Sigmoid colon (tissue), 7 donors: ENCODE data around the gene COL4A2. TPM values are rescaled to one million over a fixed set of nuclear protein-coding genes. Genes with fewer than 3 reads are reported as not detected.

Experiments used
- DNase-seq: peaks from one replicate; pipeline ENCODE4 v3.0.0-alpha.2; 2019
- H3K27ac ChIP-seq, 4 donors: fragments of 200-600 bp; sonication (generic); one replicate each; pipeline ENCODE4 v1.5.1; 2016 to 2019; ENCODE audit warnings: mild to moderate bottlenecking in 1 of 4
- H3K27me3 ChIP-seq, 3 donors: fragments of 200-600 bp; sonication (generic); one replicate each; pipeline ENCODE4 v1.5.1; 2019; ENCODE audit warnings: mild to moderate bottlenecking in 1 of 3
- H3K36me3 ChIP-seq, 4 donors: fragments of 200-600 bp; sonication (generic); one replicate each; pipeline ENCODE4 v1.5.1; 2016 to 2019
- H3K4me1 ChIP-seq, 4 donors: fragments of 200-600 bp; sonication (generic); one replicate each; pipeline ENCODE4 v1.5.1; 2017 to 2019
- H3K4me3 ChIP-seq, 4 donors: fragments of 200-600 bp; sonication (generic); one replicate each; pipeline ENCODE4 v1.5.1; 2017 to 2019; ENCODE audit warnings: mild to moderate bottlenecking in 2 of 4, moderate library complexity in 1 of 4
- H3K9me3 ChIP-seq, 4 donors: fragments of 200-600 bp in 3 of 4; sonication (generic) in 3 of 4; one replicate each; pipeline versions ENCODE4 v1.5.1 to v1.6.1; 2013 to 2019
- EP300 ChIP-seq, 4 donors: sonication (generic); formaldehyde crosslinking; IDR thresholded peaks; one replicate each; pipeline ENCODE4 v1.6.1; 2017; ENCODE audit warnings: antibody characterized with exemption in 4 of 4
- POLR2A ChIP-seq, 2 donors: fragments of 450-650 bp; IDR thresholded peaks; one replicate each; pipeline ENCODE4 v1.6.1; 2016; ENCODE audit warnings: antibody characterized with exemption in 2 of 2, mild to moderate bottlenecking in 2 of 2, moderate library complexity in 2 of 2
- POLR2AphosphoS5 ChIP-seq, 4 donors: sonication (generic); formaldehyde crosslinking; IDR thresholded peaks; one replicate each; pipeline ENCODE4 v1.6.1; 2017; ENCODE audit warnings: antibody characterized with exemption in 4 of 4
- WGBS, 2 donors: extraction: QIAGEN DNeasy Blood & Tissue Kit; methylation state at CpG; one replicate each; pipeline ENCODE4 v1.1.7; 2013; 5-methylcytosine and 5-hydroxymethylcytosine counted together
- intact Hi-C: fragments of 100-400 bp; cut with DNase I; formaldehyde crosslinking; loops from one replicate; pipeline ENCODE4 v1.15.1; 2023
- polyA plus RNA-seq, 3 donors: library from polyadenylated mRNA; stranded (reverse); fragments of 200-250 nt; gene quantifications; one replicate each; pipeline ENCODE4 v1.2.3, GENCODE V29; 2013
- total RNA-seq, 4 donors: library from RNA; depleted of rRNA; stranded (reverse); fragments of >200 nt; gene quantifications; one replicate each; pipeline ENCODE4 v1.1.0, GENCODE V29; 2016
- TF ChIP-seq, protein P1 (sequence below), 4 experiments: fragments of 450-650 bp in 3 of 4; fragments of 200-600 bp in 1 of 4; IDR thresholded peaks; one replicate each; pipeline ENCODE4 v1.5.1; 2016 to 2019; ENCODE audit warnings: antibody characterized with exemption in 4 of 4, mild to moderate bottlenecking in 3 of 4, moderate library complexity in 2 of 4
- donor health status: healthy with polysubstance abuse.
- donor health status: Bipolar disorder and iron deficiency.
- donor health status: healthy.

The COL4A2 gene
- total and polyA plus RNA-seq, 7 donors = 24.0 to 1,039 (median 306) TPM

GRCh38 chr13:110341445-110342244 lies 34.6 kb downstream of the COL4A2 start:
- intact Hi-C loops = loop anchor here (2.0 kb wide), 1 partner anchor 47 kb away; no protein-coding TSS in a partner anchor
- no peak for TF ChIP-seq POLR2A (IDR thresholded peaks at IDR 0.05)
- TF ChIP-seq POLR2AphosphoS5 (IDR thresholded peaks at IDR 0.05) = peak in 3 of 4 donors; percentile 6 to 44 (median 8)
- TF ChIP-seq, protein P1, sequence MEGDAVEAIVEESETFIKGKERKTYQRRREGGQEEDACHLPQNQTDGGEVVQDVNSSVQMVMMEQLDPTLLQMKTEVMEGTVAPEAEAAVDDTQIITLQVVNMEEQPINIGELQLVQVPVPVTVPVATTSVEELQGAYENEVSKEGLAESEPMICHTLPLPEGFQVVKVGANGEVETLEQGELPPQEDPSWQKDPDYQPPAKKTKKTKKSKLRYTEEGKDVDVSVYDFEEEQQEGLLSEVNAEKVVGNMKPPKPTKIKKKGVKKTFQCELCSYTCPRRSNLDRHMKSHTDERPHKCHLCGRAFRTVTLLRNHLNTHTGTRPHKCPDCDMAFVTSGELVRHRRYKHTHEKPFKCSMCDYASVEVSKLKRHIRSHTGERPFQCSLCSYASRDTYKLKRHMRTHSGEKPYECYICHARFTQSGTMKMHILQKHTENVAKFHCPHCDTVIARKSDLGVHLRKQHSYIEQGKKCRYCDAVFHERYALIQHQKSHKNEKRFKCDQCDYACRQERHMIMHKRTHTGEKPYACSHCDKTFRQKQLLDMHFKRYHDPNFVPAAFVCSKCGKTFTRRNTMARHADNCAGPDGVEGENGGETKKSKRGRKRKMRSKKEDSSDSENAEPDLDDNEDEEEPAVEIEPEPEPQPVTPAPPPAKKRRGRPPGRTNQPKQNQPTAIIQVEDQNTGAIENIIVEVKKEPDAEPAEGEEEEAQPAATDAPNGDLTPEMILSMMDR (IDR thresholded peaks at IDR 0.05) = no peak
- TF ChIP-seq EP300 (IDR thresholded peaks at IDR 0.05) = peak in 2 of 4 donors; percentile 15 to 31
- WGBS, 2 donors = 31 to 52% methylated on average over 14 of the region's 14 CpGs
- no peaks in the 10 kb centered on the region for H3K27me3 ChIP-seq
- H3K36me3 ChIP-seq = no peaks in the 10 kb centered on the region
- peak overlapping the region in 2 of 4 donors; percentile 26 to 29 for H3K4me3 ChIP-seq
- H3K9me3 ChIP-seq = no peaks in the 10 kb centered on the region
- peaks cover 0 to 88% (median 86%) of the 10 kb centered on the region in 4 donors for H3K4me1 ChIP-seq
- peak overlapping the region; percentile 88 to 100 (median 94) for H3K27ac ChIP-seq
- no peak for DNase-seq

GRCh38 chr13:110342474-110342873 lies 35.4 kb downstream of the COL4A2 start:
- TF ChIP-seq POLR2A (IDR thresholded peaks at IDR 0.05) (no peak), EP300 (IDR thresholded peaks at IDR 0.05) (no peak), POLR2AphosphoS5 (IDR thresholded peaks at IDR 0.05) (no peak)
- TF ChIP-seq, protein P1 (IDR thresholded peaks at IDR 0.05) = no peak
- H3K27ac ChIP-seq = peak overlapping the region; percentile 88 to 100 (median 94)
- no peak overlapping the region for H3K4me3 ChIP-seq
- H3K36me3 ChIP-seq = no peaks in the 10 kb centered on the region
- DNase-seq = no peak
- H3K27me3 ChIP-seq = no peaks in the 10 kb centered on the region
- WGBS, 2 donors = 94 to 95% methylated on average over 9 of the region's 9 CpGs
- no peaks in the 10 kb centered on the region for H3K9me3 ChIP-seq
- H3K4me1 ChIP-seq = peaks cover 0 to 88% (median 86%) of the 10 kb centered on the region in 4 donors
- intact Hi-C loops = no loop called here

GRCh38 chr13:110343241-110343865 lies 36.3 kb downstream of the COL4A2 start:
- intact Hi-C loops = no loop called here

GRCh38 chr13:110344320-110344719 lies 37.2 kb downstream of the COL4A2 start:
- 93 to 94% methylated on average over 5 of the region's 5 CpGs for WGBS, 2 donors
- Histone ChIP-seq H3K9me3 (no peaks in the 10 kb centered on the region), H3K27me3 (no peaks in the 10 kb centered on the region), H3K4me3 (no peak overlapping the region), H3K4me1 (peaks cover 0 to 90% (median 82%) of the 10 kb centered on the region in 4 donors), H3K36me3 (no peaks in the 10 kb centered on the region), H3K27ac (peak overlapping the region; percentile 88 to 100 (median 94))
- intact Hi-C loops = no loop called here
- no peak for DNase-seq
- no peak for TF ChIP-seq POLR2A (IDR thresholded peaks at IDR 0.05)
- TF ChIP-seq, protein P1 (IDR thresholded peaks at IDR 0.05) = no peak
- TF ChIP-seq POLR2AphosphoS5 (IDR thresholded peaks at IDR 0.05) = no peak
- TF ChIP-seq EP300 (IDR thresholded peaks at IDR 0.05) = peak in 1 of 4 donors; percentile 15

More at GRCh38 chr13:110343241-110343865, 36.3 kb downstream of the COL4A2 start:
- DNase-seq = peak; percentile 86
- H3K36me3 ChIP-seq = no peaks in the 10 kb centered on the region
- peak overlapping the region; percentile 88 to 100 (median 94) for H3K27ac ChIP-seq
- TF ChIP-seq POLR2A (IDR thresholded peaks at IDR 0.05) (peak in 1 of 2 donors; percentile 14), EP300 (IDR thresholded peaks at IDR 0.05) (peak; percentile 2 to 93 (median 54)), POLR2AphosphoS5 (IDR thresholded peaks at IDR 0.05) (peak; percentile 70 to 86 (median 75))
- TF ChIP-seq, protein P1 (IDR thresholded peaks at IDR 0.05) = no peak
- no peaks in the 10 kb centered on the region for H3K27me3 ChIP-seq
- 37 to 79% methylated on average over 16 of the region's 16 CpGs for WGBS, 2 donors
- no peak overlapping the region for H3K4me3 ChIP-seq
- peaks cover 0 to 88% (median 85%) of the 10 kb centered on the region in 4 donors for H3K4me1 ChIP-seq
- no peaks in the 10 kb centered on the region for H3K9me3 ChIP-seq
